CD8-positive, alpha-beta memory T cell (primary cell): Measurements from ENCODE around the gene RPS6KB2. TPM values are rescaled to one million over a fixed set of nuclear protein-coding genes. Genes with fewer than 3 reads are reported as not detected.
"Not testable (repeated sequence)": the region's sequence is repeated elsewhere in the genome, so short reads cannot be mapped to it uniquely, and the experiment has no call there.

ENCODE experiments used
- CTCF ChIA-PET: fragments of 350-600 bp; sonication (Branson Sonifier 250); formaldehyde crosslinking; loops from one replicate; lab custom pipeline; 2021; ENCODE audit warnings: antibody characterized with exemption; lab: Charles Lee
- POLR2A ChIA-PET: fragments of 350-600 bp; sonication (Branson Sonifier 250); formaldehyde crosslinking; loops from one replicate; lab custom pipeline; 2021; ENCODE audit warnings: antibody characterized with exemption; lab: Charles Lee
- DNase-seq, 5 donors: peaks; one replicate each; pipeline versions ENCODE4 v3.0.0 to v3.0.0-alpha.2; 2020 to 2022; ENCODE audit warnings: mixed read lengths in 1 of 5
- H3K27ac ChIP-seq: one replicate; pipeline ENCODE4 v1.7.0; 2013; ENCODE audit warnings: low read depth, mild to moderate bottlenecking, low read length, moderate library complexity
- H3K27me3 ChIP-seq: 2 replicates; pipeline ENCODE4 v1.7.0; 2013; ENCODE audit warnings: low read length, mild to moderate bottlenecking; ENCODE audit not compliant: insufficient read depth, poor library complexity, severe bottlenecking
- H3K36me3 ChIP-seq: 2 replicates; pipeline ENCODE4 v1.7.0; 2013; ENCODE audit warnings: mild to moderate bottlenecking, low read length, moderate library complexity; ENCODE audit not compliant: insufficient read depth
- H3K4me1 ChIP-seq: 2 replicates; pipeline ENCODE4 v1.7.0; 2013; ENCODE audit warnings: mild to moderate bottlenecking, low read length, moderate library complexity; ENCODE audit not compliant: insufficient read depth
- H3K4me3 ChIP-seq: 2 replicates; pipeline ENCODE4 v1.7.0; 2013; ENCODE audit warnings: mild to moderate bottlenecking, low read length
- H3K9me3 ChIP-seq: 2 replicates; pipeline ENCODE4 v1.7.0; 2013; ENCODE audit warnings: mild to moderate bottlenecking, low read length
- H3K27ac Mint-ChIP-seq, 8 donors: one replicate each; pipeline ENCODE4 v1.8.0; 2020 to 2021; ENCODE audit warnings: mixed read lengths in 8 of 8, mild to moderate bottlenecking in 6 of 8, inconsistent platforms in 3 of 8, moderate library complexity in 3 of 8
- H3K27me3 Mint-ChIP-seq, 2 donors: one replicate each; pipeline ENCODE4 v1.8.0; 2020 to 2021; ENCODE audit warnings: mixed read lengths in 2 of 2, mild to moderate bottlenecking in 1 of 2, moderate library complexity in 1 of 2
- H3K36me3 Mint-ChIP-seq, 3 donors: one replicate each; pipeline ENCODE4 v1.8.0; 2020 to 2021; ENCODE audit warnings: mixed read lengths in 3 of 3, inconsistent platforms in 1 of 3, mild to moderate bottlenecking in 1 of 3
- H3K4me1 Mint-ChIP-seq, 3 donors: one replicate each; pipeline ENCODE4 v1.8.0; 2020 to 2021; ENCODE audit warnings: mixed read lengths in 3 of 3, inconsistent platforms in 1 of 3, mild to moderate bottlenecking in 1 of 3
- H3K4me3 Mint-ChIP-seq, 7 donors: one replicate each; pipeline ENCODE4 v1.8.0; 2020 to 2021; ENCODE audit warnings: mixed read lengths in 7 of 7, mild to moderate bottlenecking in 6 of 7, moderate library complexity in 4 of 7, inconsistent platforms in 2 of 7
- H3K9me3 Mint-ChIP-seq, 5 donors: one replicate each; pipeline ENCODE4 v1.8.0; 2020 to 2022; ENCODE audit warnings: mixed read lengths in 5 of 5, mild to moderate bottlenecking in 3 of 5, moderate library complexity in 2 of 5, inconsistent platforms in 1 of 5
- polyA plus RNA-seq: library from polyadenylated mRNA; unstranded; fragments of 300-500 nt; fragmentation: Illumina TruSeq; gene quantifications from one replicate; pipeline ENCODE4 v1.2.3, GENCODE V29; 2021
- total RNA-seq, 2 experiments: library from RNA; stranded (reverse); gene quantifications; one replicate each; pipeline ENCODE4 v1.2.3, GENCODE V29; 2021

Gene RPS6KB2
- total and polyA plus RNA-seq, 3 experiments from 2014 or later = 54.0 to 88.4 (median 86.0) TPM

GRCh38 chr11:67423466-67423865 is 4.8 kb upstream of the RPS6KB2 start:
- Mint-ChIP-seq H3K27me3 (peaks cover 0 to 6% of the 10 kb centered on the region in 2 donors), H3K4me1 (peaks cover 34 to 48% (median 41%) of the 10 kb centered on the region in 3 donors), H3K4me3 (peak overlapping the region in 1 of 7 donors; percentile 24), H3K9me3 (no peaks in the 10 kb centered on the region), H3K27ac (peak overlapping the region in 1 of 8 donors; percentile 75), H3K36me3 (peaks cover 0 to 5% (median 0%) of the 10 kb centered on the region in 3 donors)
- POLR2A ChIA-PET = interaction anchor here (0.6 to 1.2 kb wide), 3 partner anchors 9 to 580 kb away, joined by 3 to 7 read pairs (median 3); no protein-coding TSS in a partner anchor
- no peak overlapping the region for H3K4me3 ChIP-seq
- H3K27ac ChIP-seq = no peak overlapping the region
- H3K9me3 ChIP-seq = no peaks in the 10 kb centered on the region
- peaks cover 31% of the 10 kb centered on the region for H3K4me1 ChIP-seq
- CTCF ChIA-PET = interaction anchor here (1.7 to 2.2 kb wide), 2 partner anchors 15 to 22 kb away, joined by 6 to 10 read pairs; partner anchors contain the start of gene PPP1CA
- no peaks in the 10 kb centered on the region for H3K36me3 ChIP-seq
- H3K27me3 ChIP-seq = no peaks in the 10 kb centered on the region
- no peak for DNase-seq

- no peaks in the 10 kb centered on the region for H3K9me3 ChIP-seq
- Mint-ChIP-seq H3K4me1 (peaks cover 33 to 48% (median 35%) of the 10 kb centered on the region in 3 donors), H3K27me3 (peaks cover 0 to 6% of the 10 kb centered on the region in 2 donors), H3K9me3 (no peaks in the 10 kb centered on the region), H3K27ac (no peak overlapping the region), H3K4me3 (peak overlapping the region in 1 of 7 donors; percentile 9), H3K36me3 (peaks cover 0 to 7% (median 0%) of the 10 kb centered on the region in 3 donors)
- no peak overlapping the region for H3K27ac ChIP-seq
- POLR2A ChIA-PET = interaction anchor here (0.5 to 1.2 kb wide), 3 partner anchors 11 to 21 kb away, joined by 3 to 6 read pairs (median 4); no protein-coding TSS in a partner anchor
- no peaks in the 10 kb centered on the region for H3K36me3 ChIP-seq
- no peaks in the 10 kb centered on the region for H3K27me3 ChIP-seq
- CTCF ChIA-PET = interaction anchor here (1.0 to 2.2 kb wide), 5 partner anchors 16 to 24 kb away, joined by 3 to 10 read pairs (median 5); partner anchors contain the start of gene PPP1CA
- no peak for DNase-seq
- H3K4me3 ChIP-seq = no peak overlapping the region
- peaks cover 29% of the 10 kb centered on the region for H3K4me1 ChIP-seq
These were observed 4.2 kb upstream of the RPS6KB2 start for GRCh38 chr11:67423891-67424613.

- not testable (repeated sequence) for H3K36me3 ChIP-seq, DNase-seq, H3K27me3 Mint-ChIP-seq, H3K9me3 Mint-ChIP-seq, H3K9me3 ChIP-seq, H3K27me3 ChIP-seq
- Mint-ChIP-seq H3K36me3 (peaks cover 0 to 25% (median 2%) of the 10 kb centered on the region in 3 donors), H3K27ac (peak overlapping the region; percentile 93 to 99 (median 98)), H3K4me3 (peak overlapping the region; percentile 94 to 100 (median 99)), H3K4me1 (peaks cover 30 to 60% (median 32%) of the 10 kb centered on the region in 3 donors)
- ChIA-PET CTCF (interaction anchor here (1.0 to 2.8 kb wide), 5 partner anchors 10 to 42 kb away, joined by 3 to 18 read pairs (median 8); partner anchors contain the start of genes PPP1CA, PTPRCAP, TBC1D10C and TMEM134), POLR2A (interaction anchor here (0.7 to 3.6 kb wide), 7 partner anchors 9 to 36 kb away, joined by 3 to 39 read pairs (median 12); partner anchors contain the start of genes PPP1CA, PTPRCAP, RAD9A and TBC1D10C)
- H3K4me1 ChIP-seq = peaks cover 30% of the 10 kb centered on the region
- H3K27ac ChIP-seq = peak overlapping the region; percentile 91
- peak overlapping the region; percentile 76 for H3K4me3 ChIP-seq
These were observed 882 bp upstream of the RPS6KB2 start for GRCh38 chr11:67427364-67427859.

- H3K27me3 ChIP-seq = no peaks in the 10 kb centered on the region
- peak overlapping the region; percentile 94 to 100 (median 99) for H3K4me3 Mint-ChIP-seq
- H3K27ac Mint-ChIP-seq = peak overlapping the region; percentile 93 to 99 (median 98)
- H3K27me3 Mint-ChIP-seq = peaks cover 0 to 6% of the 10 kb centered on the region in 2 donors
- no peaks in the 10 kb centered on the region for H3K9me3 Mint-ChIP-seq
- H3K4me1 ChIP-seq = peaks cover 47% of the 10 kb centered on the region
- no peak for DNase-seq
- peaks cover 0 to 39% (median 2%) of the 10 kb centered on the region in 3 donors for H3K36me3 Mint-ChIP-seq
- ChIA-PET POLR2A (interaction anchor here (0.5 to 3.6 kb wide), 12 partner anchors 9 to 144 kb away, joined by 3 to 39 read pairs (median 7); partner anchors contain the start of genes CABP4, PITPNM1, PPP1CA and PTPRCAP), CTCF (interaction anchor here (1.0 to 2.8 kb wide), 8 partner anchors 8 to 167 kb away, joined by 3 to 18 read pairs (median 4); partner anchors contain the start of genes PPP1CA, PTPRCAP and TBC1D10C)
- peak overlapping the region; percentile 91 for H3K27ac ChIP-seq
- H3K4me1 Mint-ChIP-seq = peaks cover 33 to 69% (median 38%) of the 10 kb centered on the region in 3 donors
- peaks cover 14% of the 10 kb centered on the region for H3K36me3 ChIP-seq
- no peaks in the 10 kb centered on the region for H3K9me3 ChIP-seq
- H3K4me3 ChIP-seq = peak overlapping the region; percentile 76
These were observed 859 bp downstream of the RPS6KB2 start for GRCh38 chr11:67429038-67429668.

- Histone ChIP-seq H3K4me3 (no peak overlapping the region), H3K9me3 (no peaks in the 10 kb centered on the region), H3K36me3 (peaks cover 14% of the 10 kb centered on the region), H3K4me1 (peaks cover 53% of the 10 kb centered on the region), H3K27ac (peak overlapping the region; percentile 91), H3K27me3 (no peaks in the 10 kb centered on the region)
- Mint-ChIP-seq H3K9me3 (no peaks in the 10 kb centered on the region), H3K36me3 (peaks cover 0 to 45% (median 2%) of the 10 kb centered on the region in 3 donors), H3K4me3 (peak overlapping the region; percentile 53 to 99 (median 99)), H3K27ac (peak overlapping the region in 6 of 8 donors; percentile 11 to 99 (median 62)), H3K4me1 (peaks cover 36 to 74% (median 43%) of the 10 kb centered on the region in 3 donors), H3K27me3 (peaks cover 0 to 6% of the 10 kb centered on the region in 2 donors)
- ChIA-PET POLR2A (interaction anchor here (0.5 to 10.1 kb wide), 7 partner anchors 8 to 56 kb away, joined by 3 to 203 read pairs (median 20); partner anchors contain the start of genes CORO1B, PPP1CA, PTPRCAP and TBC1D10C), CTCF (interaction anchor here (0.9 to 2.8 kb wide), 4 partner anchors 7 to 29 kb away, joined by 3 to 18 read pairs (median 6); partner anchors contain the start of genes PTPRCAP and TBC1D10C)
- no peak for DNase-seq
These were observed 1.4 kb downstream of the RPS6KB2 start for GRCh38 chr11:67429722-67430121.

GRCh38 chr11:67431346-67432249 is 3.3 kb downstream of the RPS6KB2 start:
- Mint-ChIP-seq H3K27me3 (peaks cover 0 to 5% of the 10 kb centered on the region in 2 donors), H3K27ac (peak overlapping the region; percentile 62 to 97 (median 81)), H3K36me3 (peaks cover 0 to 57% (median 6%) of the 10 kb centered on the region in 3 donors), H3K4me3 (peak overlapping the region in 6 of 7 donors; percentile 18 to 83 (median 38)), H3K9me3 (no peaks in the 10 kb centered on the region), H3K4me1 (peaks cover 45 to 86% (median 48%) of the 10 kb centered on the region in 3 donors)
- Histone ChIP-seq H3K9me3 (no peaks in the 10 kb centered on the region), H3K27ac (no peak overlapping the region), H3K27me3 (no peaks in the 10 kb centered on the region), H3K4me1 (peaks cover 69% of the 10 kb centered on the region), H3K36me3 (peaks cover 25% of the 10 kb centered on the region), H3K4me3 (no peak overlapping the region)
- DNase-seq = no peak
- CTCF ChIA-PET = interaction anchor here (0.8 to 4.5 kb wide), 6 partner anchors 8 to 51 kb away, joined by 3 to 23 read pairs (median 3); partner anchors contain the start of genes AIP, PPP1CA and TBC1D10C
- POLR2A ChIA-PET = interaction anchor here (0.8 to 10.1 kb wide), 5 partner anchors 14 to 37 kb away, joined by 3 to 203 read pairs (median 3); partner anchors contain the start of genes PPP1CA, TBC1D10C and TMEM134
